K562 (cell line): ENCODE data around the gene S100A1.

Experiments used
- CBFB ChIP-seq: sonication (generic); formaldehyde crosslinking; IDR thresholded peaks from 2 replicates; pipeline ENCODE4 v1.4.0; 2020; ENCODE audit warnings: mild to moderate bottlenecking, missing genetic modification reagents
- CBX5 ChIP-seq: IDR thresholded peaks from 2 replicates; pipeline ENCODE4 v1.6.1; 2014; ENCODE audit warnings: low read depth, borderline replicate concordance
- EP300 ChIP-seq: IDR thresholded peaks from 2 replicates; pipeline ENCODE4 v1.6.1; 2012; ENCODE audit warnings: low read length, improper control_type of control experiment
- GABPB1 ChIP-seq: sonication (generic); formaldehyde crosslinking; IDR thresholded peaks from 2 replicates; pipeline ENCODE4 v1.8.0; 2022; ENCODE audit warnings: mild to moderate bottlenecking, missing genetic modification reagents
- NELFE ChIP-seq: IDR thresholded peaks from 2 replicates; pipeline ENCODE4 v1.6.1; 2011; ENCODE audit warnings: mild to moderate bottlenecking; ENCODE audit not compliant: insufficient read depth, insufficient read length
- SP1 ChIP-seq: sonication (generic); formaldehyde crosslinking; IDR thresholded peaks from 2 replicates; pipeline ENCODE4 v1.8.1; 2022; ENCODE audit warnings: mild to moderate bottlenecking, missing genetic modification reagents
- TCF7 ChIP-seq: sonication (generic); IDR thresholded peaks from 2 replicates; pipeline ENCODE4 v1.6.1; 2016; ENCODE audit warnings: antibody characterized with exemption, borderline replicate concordance
- ZNF263 ChIP-seq: sonication (generic); formaldehyde crosslinking; IDR thresholded peaks from 2 replicates; pipeline ENCODE4 v1.8.0; 2022; ENCODE audit warnings: mild to moderate bottlenecking, missing genetic modification reagents, borderline replicate concordance
- ZNF274 ChIP-seq: IDR thresholded peaks from 2 replicates; pipeline ENCODE4 v1.6.1; 2011; ENCODE audit warnings: low read depth, mild to moderate bottlenecking, low read length, moderate library complexity, borderline replicate concordance
- ZNF551 ChIP-seq: fragments of 250-450 bp; sonication (Bioruptor Pico); IDR thresholded peaks from 2 replicates; pipeline ENCODE4 v1.5.0; 2021; ENCODE audit warnings: mild to moderate bottlenecking, moderate library complexity

GRCh38 chr1:153606194-153606593 lies 22.0 kb upstream of the S100A1 start:
- TF ChIP-seq CBFB (CRISPR knock-in tag) = no peak
- no peak for TF ChIP-seq GABPB1 (CRISPR knock-in tag)
- TF ChIP-seq TCF7 = no peak
- no peak for TF ChIP-seq NELFE
- no peak for TF ChIP-seq EP300
- TF ChIP-seq ZNF274 = no peak
- TF ChIP-seq ZNF551 (CRISPR knock-in tag) = no peak
- TF ChIP-seq ZNF263 (CRISPR knock-in tag) = no peak
- no peak for TF ChIP-seq CBX5
- TF ChIP-seq SP1 (CRISPR knock-in tag) = no peak
